HG03571 (cell line): ENCODE data around the gene PRAMEF20.
"Not testable (repeated sequence)": the region's sequence is repeated elsewhere in the genome, so short reads cannot be mapped to it uniquely, and the experiment has no call there.

ENCODE experiments used
- ATAC-seq: cut with Tn5 transposase; IDR thresholded peaks from one replicate; pipeline ENCODE4 v1.9.1; 2021; ENCODE audit not compliant: unreplicated experiment

Gene PRAMEF20

DNA sequence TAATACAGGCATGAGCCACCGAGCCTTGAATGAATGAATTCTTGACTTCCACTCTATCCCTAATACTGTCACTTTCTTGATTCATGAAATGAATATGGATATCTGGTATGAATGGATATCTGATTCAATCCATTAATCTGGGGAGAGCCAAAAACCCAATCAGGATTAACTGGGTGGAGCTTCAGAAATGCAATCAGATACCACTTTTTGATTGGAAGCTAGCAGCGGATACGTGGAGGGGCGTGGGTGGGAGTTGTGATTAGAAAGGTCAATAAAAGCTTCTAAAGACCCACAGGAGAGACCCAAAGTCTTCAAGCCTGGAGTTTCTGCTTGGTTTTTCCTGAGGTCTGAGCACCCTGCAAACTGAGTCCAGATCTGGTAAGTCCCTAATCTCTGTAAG lies at the start of gene PRAMEF20:
Gene PRAMEF20 (plus strand): TSS at position 301 of the 400 bp plus-strand sequence. CDS start 5,905 bp downstream, outside the sequence.
- ATAC-seq, result not testable (repeated sequence)

DNA sequence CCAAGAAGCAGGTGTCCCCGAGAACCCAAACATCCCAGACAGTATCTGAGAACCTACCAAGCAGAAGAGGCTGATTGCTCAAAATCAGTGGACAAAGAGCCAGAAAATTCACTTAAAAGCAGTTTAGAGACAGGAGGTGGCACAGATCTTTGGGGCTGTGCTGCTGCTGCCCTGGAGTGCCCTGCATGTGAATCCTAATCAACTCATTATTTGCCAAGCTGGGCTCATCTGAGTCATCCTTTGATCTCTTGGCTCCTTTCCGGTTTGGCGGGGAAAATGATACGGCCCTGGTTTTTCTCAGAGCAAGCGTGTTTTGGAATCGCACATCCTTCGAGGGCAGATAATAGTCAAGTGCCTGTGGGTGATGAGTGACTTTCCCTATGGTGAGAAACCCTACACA lies 47.9 kb upstream of the PRAMEF20 start:
- ATAC-seq, result not testable (repeated sequence)

DNA sequence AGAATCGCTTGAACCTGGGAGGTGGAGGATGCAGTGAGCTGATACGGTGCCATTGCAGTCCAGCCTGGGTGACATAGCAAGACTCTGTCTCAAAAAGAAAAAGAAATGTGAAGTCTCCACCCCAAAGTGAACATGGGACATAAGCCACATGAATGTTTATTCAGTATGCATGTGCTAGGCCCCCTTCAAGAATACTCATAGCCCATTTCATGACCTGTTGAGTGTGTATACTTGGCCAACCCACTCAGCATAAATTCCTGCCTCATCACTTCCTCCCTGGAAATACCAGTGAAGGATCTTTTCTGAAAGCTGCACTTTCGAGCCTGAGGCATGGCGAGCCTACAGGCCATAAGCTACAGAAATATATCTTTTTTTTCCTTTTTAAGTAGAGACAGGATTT lies 45.3 kb upstream of the PRAMEF20 start:
- ATAC-seq, result not testable (repeated sequence)

DNA sequence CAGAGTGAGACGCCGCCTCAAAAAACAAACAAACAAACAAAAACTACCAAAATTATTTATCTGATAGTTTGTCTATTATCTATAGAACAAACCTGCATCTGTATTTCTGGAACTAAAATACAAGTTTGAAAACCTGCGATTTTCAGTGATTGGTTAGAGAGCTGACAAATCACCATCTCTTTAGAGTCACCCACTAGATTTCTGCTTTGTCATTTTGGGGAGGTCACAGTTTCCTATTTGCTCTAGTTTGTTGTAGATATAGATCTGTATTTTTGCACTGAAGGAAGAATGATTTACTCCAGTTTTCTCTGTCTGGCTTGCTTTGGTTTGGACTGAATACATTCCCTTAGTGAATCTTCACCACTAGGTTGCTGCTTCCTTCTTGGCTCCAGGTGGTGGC lies 43.7 kb upstream of the PRAMEF20 start:
- ATAC-seq, result not testable (repeated sequence)

DNA sequence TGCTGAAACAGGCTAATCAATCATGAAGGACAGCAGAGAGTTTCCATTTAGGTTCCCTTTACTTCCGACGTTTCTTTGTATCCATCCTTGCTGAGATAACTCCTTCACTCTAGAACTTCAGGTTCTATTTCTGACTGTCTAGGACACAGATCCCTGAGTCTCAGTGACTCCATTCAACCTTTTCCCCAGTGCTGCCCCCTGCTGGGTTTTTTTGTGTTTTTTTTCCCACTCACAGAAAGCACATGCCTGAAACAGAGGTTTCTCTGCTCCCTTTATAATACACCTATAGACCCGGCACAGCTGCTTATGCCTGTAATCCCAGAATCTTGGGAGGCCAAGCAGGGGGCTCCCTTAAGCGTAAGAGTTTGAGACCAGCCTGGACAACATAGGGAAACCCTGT lies 41.7 kb upstream of the PRAMEF20 start:
- not testable (repeated sequence) for ATAC-seq

DNA sequence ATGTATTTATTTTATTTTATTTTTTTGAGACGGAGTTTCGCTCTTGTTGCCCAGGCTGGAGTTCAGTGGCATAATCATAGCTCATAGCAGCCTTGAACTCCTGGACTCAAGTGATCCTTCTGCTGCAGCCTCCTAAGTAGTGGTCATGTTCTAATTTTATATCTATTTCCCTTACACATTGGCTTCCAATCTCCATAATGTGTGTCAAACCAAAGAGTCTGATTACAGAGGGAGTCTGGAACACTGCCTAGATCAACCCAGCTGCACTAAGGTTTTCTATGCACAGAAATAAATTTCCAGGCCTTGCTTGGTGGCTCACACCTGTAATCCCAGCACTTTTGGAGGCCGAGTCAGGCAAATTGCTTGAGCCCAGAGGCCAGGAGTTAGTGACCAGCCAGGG lies 31.3 kb upstream of the PRAMEF20 start:
- not testable (repeated sequence) for ATAC-seq

DNA sequence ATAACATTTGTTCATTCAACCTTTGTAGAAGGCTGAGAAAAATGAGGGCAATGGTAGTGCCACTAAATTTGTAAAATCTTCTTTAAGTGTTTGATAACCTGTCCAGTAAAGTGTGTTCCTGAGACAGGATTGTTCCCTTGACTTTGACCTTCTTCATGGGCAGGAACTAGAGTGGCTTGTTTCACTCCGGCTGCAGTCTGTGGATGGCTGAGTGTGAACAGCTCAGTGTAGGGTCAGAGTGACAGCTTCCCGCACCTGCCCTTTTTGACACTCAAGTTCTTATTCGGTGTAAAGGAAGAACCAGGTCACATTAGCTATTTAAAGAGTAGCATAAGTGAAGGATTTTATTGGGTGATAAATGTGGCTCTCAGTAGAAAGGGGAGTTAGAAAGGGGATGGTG lies 29.9 kb upstream of the PRAMEF20 start:
- not testable (repeated sequence) for ATAC-seq

DNA sequence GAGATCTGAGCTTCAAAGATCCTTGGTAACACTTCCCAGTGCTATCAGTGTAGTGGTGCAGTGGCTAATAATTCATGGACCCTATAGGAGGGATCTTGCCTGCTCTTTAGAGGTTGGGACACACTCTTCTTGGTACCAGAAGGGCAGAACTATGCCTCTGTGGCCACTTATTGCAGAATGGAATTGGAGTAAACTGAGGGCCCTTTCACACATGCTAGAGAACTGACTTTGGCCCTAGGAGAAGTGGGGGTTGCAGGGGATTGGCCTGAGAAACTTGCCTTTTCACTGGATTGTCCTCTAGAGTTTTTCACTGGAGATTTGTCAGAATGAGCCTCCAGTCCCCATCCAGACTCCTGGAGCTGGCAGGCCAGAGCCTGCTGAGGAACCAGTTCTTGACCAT lies 20.9 kb upstream of the PRAMEF20 start, which contains the start of gene PRAMEF17:
Gene PRAMEF17 (plus strand): TSS at position 301 of the 400 bp plus-strand sequence. CDS start 26 bp downstream, at position 327.
- ATAC-seq, result not testable (repeated sequence)

DNA sequence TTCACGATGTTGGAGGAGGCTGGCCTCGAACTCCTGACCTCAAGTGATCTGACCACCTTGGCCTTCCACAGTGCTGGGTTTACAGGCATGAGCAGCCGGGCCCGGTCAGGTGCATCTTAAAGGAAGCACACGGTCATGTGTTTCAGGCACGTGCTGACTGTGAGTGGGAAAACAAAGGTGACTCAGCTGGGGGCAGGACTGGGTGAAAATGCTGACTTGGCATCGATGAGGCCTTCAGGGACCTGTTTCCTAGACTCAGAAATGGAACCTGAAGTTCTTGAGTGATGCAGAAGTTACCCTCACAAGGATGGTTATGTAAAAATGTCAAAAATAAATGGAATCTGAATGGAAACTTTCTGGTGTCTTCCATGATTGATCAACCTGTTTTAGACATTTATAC lies 17.2 kb upstream of the PRAMEF20 start:
- ATAC-seq, result not testable (repeated sequence)

DNA sequence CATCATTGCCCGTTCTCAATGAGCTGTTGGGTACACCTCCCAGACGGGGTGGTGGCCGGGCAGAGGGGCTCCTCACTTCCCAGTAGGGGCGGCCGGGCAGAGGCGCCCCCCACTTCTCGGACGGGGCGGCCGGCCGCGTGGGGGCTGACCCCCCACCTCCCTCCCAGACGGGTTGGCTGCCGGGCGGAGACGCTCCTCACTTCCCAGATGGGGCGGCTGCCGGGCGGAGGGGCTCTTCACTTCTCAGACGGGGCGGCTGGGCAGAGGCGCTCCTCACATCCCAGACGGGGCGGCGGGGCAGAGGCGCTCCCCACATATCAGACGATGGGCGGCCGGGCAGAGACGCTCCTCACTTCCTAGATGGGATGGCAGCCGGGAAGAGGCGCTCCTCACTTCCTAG lies 15.5 kb upstream of the PRAMEF20 start:
- ATAC-seq, result not testable (repeated sequence)

DNA sequence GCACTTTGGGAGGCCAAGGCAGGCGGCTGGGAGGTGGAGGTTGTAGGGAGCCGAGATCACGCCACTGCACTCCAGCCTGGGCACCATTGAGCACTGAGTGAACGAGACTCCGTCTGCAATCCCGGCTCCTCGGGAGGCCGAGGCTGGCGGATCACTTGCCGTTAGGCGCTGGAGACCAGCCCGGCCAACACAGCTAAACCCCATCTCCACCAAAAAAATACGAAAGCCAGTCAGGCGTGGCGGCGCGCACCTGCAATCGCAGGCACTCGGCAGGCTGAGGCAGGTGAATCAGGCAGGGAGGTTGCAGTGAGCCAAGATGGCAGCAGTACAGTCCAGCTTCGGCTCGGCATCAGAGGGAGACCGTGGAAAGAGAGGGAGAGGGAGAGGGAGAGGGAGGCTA lies 14.9 kb upstream of the PRAMEF20 start:
- ATAC-seq, result not testable (repeated sequence)

DNA sequence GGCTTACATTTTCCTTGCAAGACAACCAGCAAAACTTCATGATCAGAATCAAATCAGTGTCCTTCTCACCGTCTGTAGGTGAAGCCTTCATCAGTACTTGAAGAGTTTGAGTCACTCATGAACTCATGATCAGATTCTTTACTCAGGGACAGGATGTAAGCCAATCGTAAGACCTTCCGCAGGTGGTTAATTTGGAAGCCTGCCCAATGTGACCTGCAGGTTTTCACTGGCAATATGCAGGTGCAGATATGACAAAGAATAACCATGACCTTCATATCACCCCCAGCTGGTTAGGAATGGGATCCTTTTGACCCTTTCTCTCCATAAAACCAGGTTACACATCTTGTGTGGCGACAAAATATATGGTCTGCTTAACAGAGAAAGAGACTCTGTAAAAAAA lies 2.4 kb upstream of the PRAMEF20 start:
- ATAC-seq, result no peak

DNA sequence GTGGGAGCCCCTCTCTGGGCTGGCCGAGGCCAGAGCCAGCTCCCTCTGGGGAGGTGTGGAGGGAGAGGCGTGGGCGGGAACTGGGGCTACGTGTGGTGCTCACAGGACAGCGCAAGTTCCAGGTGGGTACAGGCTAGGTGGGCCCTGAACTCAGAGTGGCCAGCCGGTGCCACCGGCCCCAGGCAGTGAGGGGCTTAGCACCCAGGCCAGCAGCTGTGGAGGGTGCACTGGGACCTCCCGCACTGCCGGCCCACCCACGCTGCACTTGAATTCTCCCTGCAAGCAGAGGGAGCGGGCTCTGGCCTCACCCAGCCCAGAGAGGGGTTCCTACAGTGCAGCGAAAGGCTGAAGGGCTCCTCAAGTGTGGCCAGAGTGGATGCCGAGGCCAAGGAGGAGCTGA lies 20.2 kb downstream of the PRAMEF20 start:
- ATAC-seq, result no peak

DNA sequence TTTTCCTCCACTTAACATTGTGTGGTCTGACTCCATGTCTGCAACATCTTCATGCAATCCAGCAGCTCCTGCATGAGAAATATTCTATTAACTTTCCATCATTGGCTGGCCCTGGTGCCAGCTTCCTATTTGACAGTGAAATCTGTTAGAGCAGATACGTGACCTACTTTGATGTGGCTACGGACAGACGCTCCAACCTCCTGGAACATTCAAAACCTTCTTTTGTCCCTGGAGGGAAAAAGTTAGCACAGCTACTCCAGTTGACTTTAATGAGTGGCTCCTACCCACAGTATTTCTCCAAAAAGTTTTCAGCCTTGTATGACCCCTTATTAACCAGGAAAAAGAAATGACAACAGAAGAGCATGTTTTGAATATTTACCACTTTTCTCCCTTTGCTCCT lies 22.0 kb downstream of the PRAMEF20 start:
- no peak for ATAC-seq

DNA sequence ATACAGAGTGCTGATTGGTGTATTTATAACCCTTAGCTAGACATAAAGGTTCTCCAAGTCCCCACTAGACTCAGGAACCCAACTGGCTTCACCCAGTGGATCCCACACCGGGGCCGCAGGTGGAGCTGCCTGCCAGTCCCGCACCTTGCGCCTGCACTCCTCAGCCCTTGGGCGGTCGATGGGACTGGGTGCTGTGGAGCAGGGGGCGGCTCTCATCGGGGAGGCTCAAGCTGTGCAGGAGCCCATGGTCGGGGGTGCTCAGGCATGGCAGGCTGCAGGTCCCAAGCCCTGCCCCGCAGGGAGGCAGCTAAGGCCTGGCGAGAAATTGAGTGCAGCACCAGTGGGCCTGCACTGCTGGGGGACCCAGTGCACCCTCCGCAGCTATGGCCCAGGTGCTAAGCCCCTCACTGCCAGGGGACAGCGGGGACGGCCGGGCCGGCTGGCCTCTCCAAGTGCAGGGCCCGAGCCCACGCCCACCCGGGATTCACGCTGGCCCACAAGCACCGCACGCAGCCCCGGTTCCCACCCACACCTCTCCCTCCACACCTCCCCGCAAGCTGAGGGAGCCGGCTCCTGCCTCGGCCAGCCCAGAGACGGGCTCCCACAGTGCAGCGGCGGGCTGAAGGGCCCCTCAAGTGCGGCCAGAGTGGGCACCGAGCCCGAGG lies 23.6 kb downstream of the PRAMEF20 start:
- ATAC-seq, result not testable (repeated sequence)

DNA sequence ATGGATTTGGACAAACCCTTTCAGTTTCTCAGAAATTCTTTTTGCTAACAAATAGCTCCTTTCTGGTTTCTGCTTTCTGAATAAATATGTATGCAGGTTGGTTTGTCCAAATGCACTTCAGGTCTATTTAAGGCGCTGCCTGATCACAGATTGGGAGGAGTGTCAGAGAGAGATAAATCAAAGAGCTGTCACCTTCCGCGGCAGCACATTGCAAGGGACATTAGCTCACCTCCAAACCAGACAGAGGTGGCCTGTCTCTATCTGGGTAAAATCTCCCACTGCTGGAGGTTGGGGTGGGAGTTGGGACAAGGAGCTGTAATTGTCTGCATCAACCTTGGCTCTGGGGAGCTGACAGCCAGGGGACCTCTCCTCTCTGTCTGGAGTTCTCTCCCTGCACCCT lies 25.2 kb downstream of the PRAMEF20 start:
- ATAC-seq, result no peak

DNA sequence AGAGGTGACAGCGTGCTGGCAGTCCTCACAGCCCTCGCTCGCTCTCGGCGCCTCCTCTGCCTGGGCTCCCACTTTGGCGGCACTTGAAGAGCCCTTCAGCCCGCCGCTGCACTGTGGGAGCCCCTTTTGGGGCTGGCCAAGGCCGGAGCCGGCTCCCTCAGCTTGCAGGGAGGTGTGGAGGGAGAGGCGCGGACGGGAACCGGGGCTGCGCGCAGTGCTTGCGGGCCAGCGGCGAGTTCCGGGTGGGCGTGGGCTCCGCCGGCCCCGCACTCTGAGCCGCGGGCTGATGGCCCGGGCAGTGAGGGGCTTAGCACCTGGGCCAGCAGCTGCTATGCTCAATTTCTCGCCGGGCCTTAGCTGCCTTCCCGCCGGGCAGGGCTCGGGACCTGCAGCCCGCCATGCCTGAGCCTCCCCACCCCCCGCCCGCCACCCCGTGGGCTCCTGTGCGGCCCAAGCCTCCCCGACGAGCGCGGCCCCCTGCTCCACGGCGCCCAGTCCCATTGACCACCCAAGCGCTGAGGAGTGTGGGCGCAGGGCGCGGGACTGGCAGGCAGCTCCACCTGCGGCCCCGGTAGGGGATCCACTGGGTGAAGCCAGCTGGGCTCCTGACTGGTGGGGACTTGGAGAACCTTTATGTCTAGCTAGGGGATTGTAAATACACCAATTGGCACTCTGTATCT lies 29.0 kb downstream of the PRAMEF20 start:
- not testable (repeated sequence) for ATAC-seq

DNA sequence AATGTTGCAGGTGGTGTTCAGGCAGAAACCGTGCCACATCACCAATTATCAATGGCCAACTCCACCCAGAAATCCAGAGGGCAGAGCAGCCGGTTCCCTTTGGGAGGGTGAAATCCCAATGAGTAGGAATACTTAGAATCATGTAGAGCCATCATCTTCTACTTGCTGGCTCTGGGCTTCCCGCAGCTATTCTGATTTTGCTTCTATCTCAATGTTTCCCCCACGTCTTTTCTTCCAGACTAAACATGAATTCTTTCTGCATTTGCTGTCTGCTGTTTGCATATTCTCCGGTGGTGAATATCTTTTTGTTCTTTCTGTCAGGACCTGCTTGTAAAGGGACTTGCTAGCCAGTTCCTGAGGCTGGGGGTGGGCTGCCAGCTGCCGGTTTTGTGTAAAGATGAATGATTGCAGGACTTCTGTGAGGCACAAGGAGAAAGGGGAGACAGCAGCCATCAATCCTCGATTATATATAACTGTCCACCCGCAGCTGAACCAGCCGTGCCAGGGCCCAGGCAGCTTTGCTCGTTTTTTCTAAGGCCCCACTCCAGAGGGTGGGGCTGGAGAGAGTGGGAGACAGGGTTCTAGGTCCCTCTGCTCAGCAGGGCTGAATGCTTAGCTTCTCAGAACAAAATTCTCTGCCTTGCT lies 33.2 kb downstream of the PRAMEF20 start:
- ATAC-seq, result no peak

DNA sequence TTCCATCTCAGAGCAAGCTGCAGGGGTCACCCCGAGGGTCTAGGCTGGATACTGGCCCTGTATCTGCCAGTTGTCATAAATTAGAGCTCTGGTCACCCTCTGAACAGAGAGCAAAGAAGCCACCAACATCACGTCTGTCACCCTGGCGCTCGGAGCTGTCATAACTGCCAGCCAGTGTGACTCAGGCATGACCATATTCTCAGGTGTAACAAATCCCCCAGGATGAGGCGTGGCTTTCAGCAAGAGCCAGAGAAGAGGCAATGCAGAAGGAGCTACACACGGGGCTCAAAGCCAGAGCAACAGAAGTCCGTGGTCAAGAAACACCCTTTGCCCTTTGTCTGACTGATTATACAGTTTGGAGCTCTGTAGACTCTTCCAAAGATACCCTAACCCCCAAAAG lies 40.0 kb downstream of the PRAMEF20 start:
- no peak for ATAC-seq

DNA sequence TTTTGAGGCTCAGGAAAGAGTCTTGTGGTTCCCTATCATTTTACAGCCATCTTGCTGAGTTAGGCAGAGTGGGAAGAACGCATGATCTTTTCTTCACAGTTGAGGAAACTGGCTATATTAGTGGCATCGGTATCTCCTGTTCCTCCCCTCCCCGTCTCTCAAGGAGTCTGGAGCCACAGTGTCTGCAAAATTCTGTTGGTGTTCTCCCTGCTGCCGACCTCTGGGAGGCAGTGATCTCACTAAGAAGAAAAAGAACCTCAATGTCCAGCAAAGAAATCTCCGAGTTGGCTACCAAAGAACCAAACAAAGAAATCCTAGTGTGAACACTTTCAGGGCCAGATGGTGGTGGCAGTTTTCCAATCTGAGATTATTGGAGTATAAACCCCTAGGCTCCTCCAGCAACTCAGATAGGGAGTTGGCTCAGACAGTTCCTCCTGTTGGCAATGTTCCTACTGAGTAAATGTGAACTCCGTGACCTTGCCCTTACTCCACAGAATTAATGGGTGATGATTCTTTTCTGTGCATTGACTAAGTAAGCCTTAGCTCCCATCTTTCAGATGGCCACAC lies 41.2 kb downstream of the PRAMEF20 start:
- ATAC-seq, result no peak

DNA sequence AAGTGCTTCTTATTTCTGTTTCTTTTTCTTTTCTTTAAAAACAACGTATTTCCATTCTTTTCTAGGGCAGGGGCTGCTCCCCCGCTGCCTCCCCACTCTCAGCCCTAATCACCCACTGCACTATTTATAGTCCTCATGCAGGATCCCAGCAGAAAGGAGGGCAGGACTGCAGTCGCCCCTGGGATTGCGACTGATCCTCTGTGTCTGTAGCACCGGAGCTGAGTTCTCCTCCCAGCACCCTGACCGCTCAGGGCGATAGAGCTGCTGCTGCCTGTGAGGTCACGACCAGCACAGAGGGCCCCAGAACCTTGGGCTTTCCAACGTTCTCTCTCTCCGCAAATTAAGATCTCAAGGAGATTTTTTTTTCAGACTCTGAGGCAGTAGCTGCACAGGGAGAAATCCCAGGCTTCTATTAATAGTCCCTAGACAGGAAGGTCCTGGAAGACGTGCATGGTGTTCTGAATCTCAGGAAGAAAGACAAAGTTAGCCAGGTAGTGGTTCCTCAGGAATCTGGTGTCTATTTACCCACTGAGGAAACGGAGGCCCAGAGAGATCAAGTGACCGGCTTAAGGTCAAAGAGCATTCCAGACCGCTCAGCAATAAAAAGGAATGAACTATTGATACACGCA lies 46.8 kb downstream of the PRAMEF20 start:
- ATAC-seq, result no peak
